Kasumi-1 (cell line): ENCODE measurements around the gene FIBP.
A peak's percentile ranks its signal among the peaks of the same experiment; 100 is the strongest.
"Not testable (repeated sequence)": the region's sequence is repeated elsewhere in the genome, so short reads cannot be mapped to it uniquely, and the experiment has no call there.

Experiments used
- DNase-seq, 2 experiments: peaks; one replicate each; lab custom pipeline; 2025; lab: John Stamatoyannopoulos, UW

Gene FIBP

GRCh38 chr11:65859812-65860277 lies 28.4 kb downstream of the FIBP start:
- DNase-seq: peak; percentile 50 to 69

- peak; percentile 97 to 98 for DNase-seq
Observed at GRCh38 chr11:65859095-65859811, 29.0 kb downstream of the FIBP start.

DNA sequence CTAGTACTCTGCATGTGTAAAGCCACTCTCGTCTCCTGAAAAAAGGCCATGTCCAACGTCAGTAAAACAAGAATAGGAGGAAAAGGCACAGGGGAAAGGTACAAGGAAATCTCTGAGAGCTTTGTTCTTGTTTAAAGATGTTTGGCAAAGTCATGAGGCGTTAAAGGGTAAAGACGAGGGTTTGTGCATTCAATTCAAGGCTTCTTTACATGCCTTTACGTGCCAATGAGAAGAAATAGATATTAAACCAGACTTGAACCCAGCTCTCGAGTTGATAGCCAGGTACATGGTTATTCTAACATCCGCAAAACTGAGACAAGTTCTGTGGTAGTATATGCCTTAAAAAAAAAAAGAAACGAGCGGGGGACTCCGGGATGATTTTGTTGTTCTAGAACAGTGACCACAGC lies 29.6 kb downstream of the FIBP start:
- DNase-seq: peak; percentile 54 to 63

DNA sequence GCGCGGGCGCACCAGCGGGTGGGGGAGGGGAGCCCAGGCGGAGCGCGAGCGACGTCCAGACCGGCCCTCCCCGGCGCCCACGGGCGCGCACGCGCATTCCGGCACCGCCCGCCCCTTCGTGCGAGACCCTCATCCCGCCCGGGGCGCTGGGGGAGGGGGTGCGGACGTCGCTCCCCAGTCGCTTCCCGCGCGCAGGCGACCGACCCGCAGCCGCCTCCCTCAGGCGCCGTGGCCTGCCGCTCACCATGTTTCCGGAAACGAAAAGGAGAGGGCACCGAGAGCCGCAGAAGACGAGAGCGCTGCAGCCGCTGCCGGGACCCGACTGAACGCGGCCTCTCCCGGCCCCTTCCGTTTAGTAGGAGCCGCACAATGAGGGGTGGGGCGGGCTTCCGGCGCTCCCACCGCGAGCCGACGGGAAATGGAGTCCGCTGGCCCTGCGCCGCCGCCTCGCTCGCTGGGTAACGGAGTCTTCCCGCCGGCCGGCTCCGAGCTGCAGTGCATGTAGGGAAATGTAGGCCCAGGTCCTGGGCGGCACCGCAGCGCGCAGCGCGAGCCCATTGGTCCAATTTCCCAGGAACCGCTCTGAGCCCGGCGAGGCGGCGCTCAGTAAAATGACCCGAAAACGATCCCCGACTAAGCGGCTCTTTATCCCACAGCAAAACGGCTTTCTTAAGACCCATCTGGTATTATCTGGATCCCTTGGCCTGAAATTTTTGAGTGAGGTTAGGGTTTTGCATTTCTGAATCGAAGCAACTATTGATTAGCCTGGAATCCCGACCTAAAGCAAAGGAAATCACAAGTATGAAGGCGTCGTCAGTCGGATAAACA lies 30.2 kb downstream of the FIBP start, which contains the start of gene CFL1:
Gene CFL1, minus strand, starts transcription at position 328 of the 828 bp plus-strand sequence. Its CDS starts 81 bp downstream, at position 247.
- peak; percentile 96 to 97 for DNase-seq

DNA sequence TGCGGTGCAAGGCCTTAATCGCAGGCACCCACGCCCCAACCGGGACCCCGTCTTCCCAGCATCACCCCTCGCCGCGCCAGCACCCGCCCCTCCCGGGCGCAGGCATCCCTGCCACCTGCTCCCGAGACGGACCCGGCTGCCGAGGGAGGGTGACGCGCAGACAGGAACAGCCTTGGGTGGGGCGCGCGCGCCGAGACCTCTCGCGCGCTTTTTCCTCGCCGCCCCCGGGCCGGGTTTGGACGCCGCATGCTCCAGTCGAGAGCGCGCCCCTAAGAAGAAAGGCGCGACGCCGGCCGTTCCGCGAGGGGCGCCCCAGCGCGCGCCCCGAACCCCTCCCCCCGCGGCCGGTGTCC lies 30.8 kb downstream of the FIBP start:
- DNase-seq: no peak

DNA sequence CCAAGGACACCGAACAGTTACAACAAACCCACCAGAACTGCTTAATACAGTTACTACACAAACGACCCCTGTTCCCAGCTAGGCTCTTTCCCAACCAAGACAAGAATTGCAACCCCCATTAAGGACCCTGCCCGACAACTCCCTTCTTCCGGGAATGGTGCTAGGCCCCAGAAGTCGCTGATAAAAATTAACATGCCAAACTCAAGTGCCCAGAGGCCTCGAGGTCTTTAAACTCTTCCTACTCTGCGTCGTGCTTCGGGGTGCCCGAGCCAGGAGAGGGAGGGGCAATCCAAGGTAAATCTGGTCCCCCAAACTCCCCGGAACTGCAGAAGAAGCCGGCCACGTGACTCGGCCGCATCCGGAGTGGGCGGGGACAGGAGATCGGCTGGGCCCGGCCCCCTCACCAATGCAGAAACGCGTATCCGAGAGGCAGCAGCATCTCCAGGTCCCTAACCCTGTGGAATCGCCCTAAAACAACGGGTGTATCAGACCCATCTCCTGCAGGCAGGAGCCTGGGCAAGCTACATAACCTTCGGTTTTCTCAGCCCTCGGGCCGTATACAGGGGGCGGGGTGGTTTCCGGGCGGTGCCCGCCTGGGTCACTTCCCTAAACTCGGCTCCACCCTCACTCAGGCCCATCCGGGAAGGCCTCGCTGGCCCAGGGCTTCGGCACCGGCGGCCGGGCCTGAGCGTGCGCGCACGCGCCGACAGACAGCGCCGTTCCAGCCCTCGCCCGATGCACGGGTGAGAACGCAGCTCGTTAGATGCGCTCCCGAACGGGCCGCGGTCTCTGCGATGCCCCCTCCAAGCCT lies 31.4 kb downstream of the FIBP start:
- DNase-seq: peak; percentile 76 to 88

- DNase-seq: no peak
Observed at GRCh38 chr11:65855927-65856363, 32.3 kb downstream of the FIBP start.

- no peak for DNase-seq
Observed at GRCh38 chr11:65854852-65855837, 33.1 kb downstream of the FIBP start.

DNA sequence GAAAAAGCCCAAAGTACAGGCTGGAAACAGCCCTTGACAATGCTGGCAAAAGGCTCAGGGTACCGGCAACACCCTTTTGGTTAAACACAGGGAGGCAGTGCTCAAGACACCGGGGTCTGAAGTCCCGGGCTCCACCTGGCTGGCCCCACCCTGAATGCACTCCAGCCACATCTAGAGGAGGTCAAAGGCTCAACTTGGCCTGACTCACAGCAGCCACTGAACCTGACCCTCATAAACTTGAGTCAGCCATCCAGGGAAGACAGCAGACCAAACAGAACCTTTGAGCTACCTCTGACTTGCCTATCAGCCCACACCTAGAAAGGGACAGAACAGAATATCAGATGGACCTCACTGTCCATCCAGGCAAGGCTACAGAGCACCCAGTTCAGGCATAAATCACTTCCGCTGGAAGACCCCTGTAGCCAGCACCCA lies 34.1 kb downstream of the FIBP start:
- DNase-seq: no peak

DNA sequence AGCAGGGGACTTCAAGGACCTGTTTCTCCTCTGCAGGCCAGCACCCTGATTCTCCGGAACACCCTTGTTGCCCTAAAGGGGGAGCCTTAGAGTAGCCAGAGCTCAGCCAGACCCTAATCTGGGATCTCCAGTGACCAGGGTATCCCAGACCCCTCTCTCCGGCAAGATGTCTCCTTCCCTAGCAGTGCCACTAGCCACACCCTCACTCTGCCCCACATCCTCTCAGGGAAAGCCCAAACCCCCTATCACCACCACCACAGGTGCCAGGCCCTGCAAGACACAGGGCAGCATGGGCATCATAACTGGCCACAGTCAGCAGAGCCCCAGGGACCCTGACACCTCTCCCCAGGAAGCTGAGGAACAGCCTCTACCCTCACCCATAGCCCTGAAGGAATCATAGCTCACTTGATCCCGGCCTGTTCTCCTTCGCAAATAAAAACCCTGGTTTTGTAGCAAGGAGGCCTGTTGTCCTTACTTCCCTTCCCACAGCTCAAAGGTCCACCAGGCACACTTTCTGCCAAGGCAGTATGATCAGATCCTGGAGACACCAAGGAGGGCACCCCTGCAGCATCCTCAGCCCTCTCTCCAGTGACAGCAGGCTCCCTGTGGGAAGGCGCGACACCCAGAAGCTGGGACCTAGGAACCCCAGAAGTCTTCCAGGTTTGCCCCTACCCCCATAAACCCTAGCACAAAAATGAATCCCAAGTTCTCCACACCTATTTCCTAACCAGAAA lies 34.9 kb downstream of the FIBP start:
- no peak for DNase-seq

DNA sequence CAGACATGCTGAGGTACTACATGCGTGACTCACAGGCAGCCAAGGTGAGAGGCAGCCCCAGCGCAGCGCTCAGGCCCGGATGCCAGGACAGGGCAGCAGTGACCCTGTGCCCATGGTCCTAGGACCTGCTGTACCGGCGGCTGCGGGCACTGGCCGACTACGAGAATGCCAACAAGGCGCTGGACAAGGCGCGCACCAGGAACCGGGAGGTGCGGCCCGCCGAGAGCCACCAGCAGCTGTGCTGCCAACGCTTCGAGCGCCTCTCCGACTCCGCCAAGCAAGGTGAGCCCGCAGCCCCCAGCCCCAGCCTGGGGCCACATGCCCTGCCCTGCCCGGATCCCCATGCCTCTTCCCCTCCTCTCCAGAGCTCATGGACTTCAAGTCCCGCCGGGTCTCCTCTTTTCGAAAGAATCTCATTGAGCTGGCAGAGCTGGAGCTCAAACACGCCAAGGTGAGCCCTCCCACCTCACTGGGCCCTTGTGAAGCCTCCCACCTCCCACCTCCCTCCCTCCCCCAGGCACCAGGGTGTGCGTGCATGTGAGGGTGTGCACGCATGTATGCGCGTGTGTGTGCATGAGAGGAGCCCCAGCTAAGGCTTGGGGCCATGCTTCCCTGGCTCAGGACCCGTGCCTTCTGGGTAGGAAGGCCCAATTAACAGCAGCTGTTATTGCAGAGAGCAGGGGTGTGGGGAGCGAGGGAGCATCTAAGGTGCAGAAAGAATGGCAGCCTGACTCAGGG lies 35.6 kb downstream of the FIBP start:
- DNase-seq: no peak

- DNase-seq: no peak
Observed at GRCh38 chr11:65851811-65852507, 36.3 kb downstream of the FIBP start.

GRCh38 chr11:65851083-65851579 lies 37.1 kb downstream of the FIBP start:
- peak; percentile 35 to 36 for DNase-seq

DNA sequence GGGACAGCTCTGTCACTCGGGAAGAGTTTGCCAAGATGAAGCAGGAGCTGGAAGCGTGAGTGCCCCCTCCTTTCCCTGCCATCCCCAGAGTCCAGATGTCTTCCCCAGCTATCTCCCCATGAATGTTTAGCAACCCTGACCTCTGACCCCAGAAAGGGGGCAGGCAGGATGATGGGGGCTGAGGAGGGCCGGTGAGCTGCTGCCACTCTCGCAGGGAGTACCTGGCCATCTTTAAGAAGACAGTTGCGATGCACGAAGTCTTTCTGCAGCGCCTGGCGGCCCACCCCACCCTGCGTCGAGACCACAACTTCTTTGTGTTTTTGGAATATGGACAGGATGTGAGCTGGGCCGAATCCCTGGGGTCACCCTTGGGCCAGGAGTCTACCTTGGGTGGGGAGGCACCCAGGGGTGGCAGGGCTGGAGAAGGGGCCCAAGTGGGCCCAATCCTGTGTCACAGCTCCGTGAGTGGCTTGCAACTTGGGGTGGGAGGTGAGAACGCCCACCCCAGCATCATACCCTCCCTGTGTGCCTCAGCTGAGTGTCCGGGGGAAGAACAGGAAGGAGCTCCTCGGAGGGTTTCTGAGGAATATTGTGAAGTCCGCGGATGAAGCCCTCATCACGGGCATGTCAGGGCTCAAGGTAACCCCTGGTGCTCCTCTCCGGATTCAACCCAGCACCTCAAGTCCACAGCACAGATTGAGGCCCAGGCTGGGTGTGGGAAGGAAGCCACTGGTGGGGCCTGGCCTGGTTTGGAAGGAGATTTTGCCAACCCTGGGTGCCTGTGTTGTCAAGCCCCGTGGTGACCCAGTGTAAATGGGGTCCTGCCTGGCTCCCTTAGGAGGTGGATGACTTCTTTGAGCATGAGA lies 37.8 kb downstream of the FIBP start:
- no peak for DNase-seq

DNA sequence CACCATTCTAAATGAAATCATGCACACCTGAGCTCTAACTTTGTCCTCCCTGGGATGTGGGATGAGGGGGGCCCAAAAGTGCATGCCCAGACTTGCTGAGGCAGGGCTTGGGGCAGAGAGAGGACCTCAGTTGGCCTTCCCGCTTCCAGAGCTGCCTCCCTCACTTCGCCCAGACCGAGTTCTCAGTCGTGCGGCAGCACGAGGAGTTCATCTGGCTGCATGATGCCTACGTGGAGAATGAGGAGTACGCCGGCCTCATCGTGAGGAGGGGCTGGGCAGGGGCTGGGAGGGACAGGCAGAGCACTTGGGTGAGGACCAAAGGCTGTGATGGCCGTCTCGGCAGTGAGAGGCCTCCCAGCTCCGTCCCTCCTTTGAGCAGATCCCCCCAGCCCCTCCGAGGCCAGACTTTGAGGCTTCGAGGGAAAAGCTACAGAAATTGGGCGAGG lies 38.5 kb downstream of the FIBP start:
- no peak for DNase-seq

DNA sequence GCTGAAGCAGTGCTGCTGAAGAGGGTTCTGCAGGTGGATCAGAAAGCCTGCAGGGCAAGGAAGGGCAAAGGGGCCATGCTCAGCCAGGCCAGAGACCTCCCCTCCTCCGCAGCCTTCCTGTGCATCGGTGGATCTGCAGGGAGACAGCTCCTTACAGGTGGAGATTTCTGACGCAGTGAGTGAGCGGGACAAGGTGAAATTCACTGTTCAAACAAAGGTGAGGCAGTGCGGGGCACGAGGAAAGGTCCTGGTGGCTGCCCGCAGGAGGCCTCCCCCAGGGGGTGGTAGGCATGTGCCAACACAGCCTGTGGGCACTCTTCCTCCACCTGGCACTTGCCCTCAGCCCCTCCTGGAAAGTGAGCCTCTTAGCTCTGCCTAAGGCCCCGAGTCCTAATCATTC lies 38.9 kb downstream of the FIBP start:
- no peak for DNase-seq

GRCh38 chr11:65848693-65849092 lies 39.6 kb downstream of the FIBP start:
- DNase-seq: not testable (repeated sequence)

GRCh38 chr11:65847746-65848145 lies 40.5 kb downstream of the FIBP start:
- no peak for DNase-seq
